ENCODE measurements around the gene NAA20.

Gene NAA20

GRCh38 chr20:20017001-20017843 is at the start of gene NAA20:
Gene NAA20 (plus strand): TSS chr20:20017362. CDS start chr20:20017397, 35 bp downstream.
- DNase-seq (ENCODE audit: low read depth): peak; percentile 80

- DNase-seq (ENCODE audit: low read depth): no peak
Observed at GRCh38 chr20:19967445-19967844, 49.7 kb upstream of the NAA20 start.

GRCh38 chr20:19968028-19968427 is 49.1 kb upstream of the NAA20 start:
- DNase-seq (ENCODE audit: low read depth): no peak

- DNase-seq (ENCODE audit: low read depth): no peak
Observed at GRCh38 chr20:19968466-19969073, 48.6 kb upstream of the NAA20 start.

GRCh38 chr20:19969106-19969505 is 48.1 kb upstream of the NAA20 start:
- no peak for DNase-seq (ENCODE audit: low read depth)

GRCh38 chr20:19969507-19970255 is 47.5 kb upstream of the NAA20 start:
- no peak for DNase-seq (ENCODE audit: low read depth)

- no peak for DNase-seq (ENCODE audit: low read depth)
Observed at GRCh38 chr20:19970256-19970765, 46.9 kb upstream of the NAA20 start.

- no peak for DNase-seq (ENCODE audit: low read depth)
Observed at GRCh38 chr20:19971116-19971515, 46.0 kb upstream of the NAA20 start.

- no peak for DNase-seq (ENCODE audit: low read depth)
Observed at GRCh38 chr20:19973961-19974629, 43.1 kb upstream of the NAA20 start.

- DNase-seq (ENCODE audit: low read depth): no peak
Observed at GRCh38 chr20:19974630-19975435, 42.3 kb upstream of the NAA20 start.

- DNase-seq (ENCODE audit: low read depth): no peak
Observed at GRCh38 chr20:19975436-19975799, 41.7 kb upstream of the NAA20 start.

GRCh38 chr20:19975901-19976300 is 41.3 kb upstream of the NAA20 start:
- no peak for DNase-seq (ENCODE audit: low read depth)

GRCh38 chr20:19976595-19977372 is 40.4 kb upstream of the NAA20 start:
- no peak for DNase-seq (ENCODE audit: low read depth)

GRCh38 chr20:19977373-19977770 is 39.8 kb upstream of the NAA20 start:
- no peak for DNase-seq (ENCODE audit: low read depth)

GRCh38 chr20:19978511-19979210 is 38.5 kb upstream of the NAA20 start:
- DNase-seq (ENCODE audit: low read depth): no peak

GRCh38 chr20:19981031-19981451 is 36.1 kb upstream of the NAA20 start:
- no peak for DNase-seq (ENCODE audit: low read depth)

GRCh38 chr20:19986419-19986818 is 30.7 kb upstream of the NAA20 start:
- no peak for DNase-seq (ENCODE audit: low read depth)

GRCh38 chr20:19987046-19987445 is 30.1 kb upstream of the NAA20 start:
- no peak for DNase-seq (ENCODE audit: low read depth)

GRCh38 chr20:19990850-19991249 is 26.3 kb upstream of the NAA20 start:
- no peak for DNase-seq (ENCODE audit: low read depth)

GRCh38 chr20:19991308-19991707 is 25.9 kb upstream of the NAA20 start:
- no peak for DNase-seq (ENCODE audit: low read depth)
